Measurements from ENCODE around the gene VPS8.

DNA sequence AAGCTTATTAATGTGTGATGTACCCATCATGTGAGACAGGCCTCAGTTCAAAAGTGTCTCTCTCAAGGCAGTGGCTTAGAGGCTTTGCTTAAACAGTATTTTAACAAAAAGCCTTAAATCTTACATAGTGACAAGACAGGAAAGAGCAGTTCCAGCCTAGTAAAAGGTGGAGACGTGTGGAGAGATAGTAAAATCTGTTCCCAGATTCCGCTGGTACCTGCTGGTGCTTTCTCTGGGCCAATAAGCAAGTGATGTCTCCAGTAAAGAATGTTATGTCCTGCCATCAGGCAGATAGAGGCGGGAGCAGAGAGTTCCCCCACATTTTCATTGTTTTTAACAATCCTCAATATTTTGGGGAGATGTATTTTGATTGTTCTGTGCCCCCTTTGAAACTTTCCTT lies 135.0 kb downstream of the VPS8 start:
- TF ChIP-seq, protein P1, sequence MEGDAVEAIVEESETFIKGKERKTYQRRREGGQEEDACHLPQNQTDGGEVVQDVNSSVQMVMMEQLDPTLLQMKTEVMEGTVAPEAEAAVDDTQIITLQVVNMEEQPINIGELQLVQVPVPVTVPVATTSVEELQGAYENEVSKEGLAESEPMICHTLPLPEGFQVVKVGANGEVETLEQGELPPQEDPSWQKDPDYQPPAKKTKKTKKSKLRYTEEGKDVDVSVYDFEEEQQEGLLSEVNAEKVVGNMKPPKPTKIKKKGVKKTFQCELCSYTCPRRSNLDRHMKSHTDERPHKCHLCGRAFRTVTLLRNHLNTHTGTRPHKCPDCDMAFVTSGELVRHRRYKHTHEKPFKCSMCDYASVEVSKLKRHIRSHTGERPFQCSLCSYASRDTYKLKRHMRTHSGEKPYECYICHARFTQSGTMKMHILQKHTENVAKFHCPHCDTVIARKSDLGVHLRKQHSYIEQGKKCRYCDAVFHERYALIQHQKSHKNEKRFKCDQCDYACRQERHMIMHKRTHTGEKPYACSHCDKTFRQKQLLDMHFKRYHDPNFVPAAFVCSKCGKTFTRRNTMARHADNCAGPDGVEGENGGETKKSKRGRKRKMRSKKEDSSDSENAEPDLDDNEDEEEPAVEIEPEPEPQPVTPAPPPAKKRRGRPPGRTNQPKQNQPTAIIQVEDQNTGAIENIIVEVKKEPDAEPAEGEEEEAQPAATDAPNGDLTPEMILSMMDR (IDR thresholded peaks at IDR 0.05 in 2 of 3, conservative IDR thresholded peaks at IDR 0.05 in 1 of 3; ENCODE audit: insufficient read depth in 2 of 3, low read depth in 1 of 3, low read length in 3 of 3) = no peak
- TF ChIP-seq TAF1 (IDR thresholded peaks at IDR 0.05; ENCODE audit: control insufficient read depth, extremely low read depth, insufficient read depth, low read length, severe bottlenecking) (no peak), POLR2AphosphoS5 (IDR thresholded peaks at IDR 0.05; ENCODE audit: control insufficient read depth, insufficient read depth, low read depth, low read length) (no peak), SMAD3 (CRISPR knock-in tag; conservative IDR thresholded peaks at IDR 0.05) (no peak), ZBTB40 (IDR thresholded peaks at IDR 0.05) (no peak), ZBTB40 (CRISPR knock-in tag; IDR thresholded peaks at IDR 0.05) (no peak), FOSL1 (tag; conservative IDR thresholded peaks at IDR 0.05) (no peak), NR2C1 (IDR thresholded peaks at IDR 0.05) (no peak), NR2C1 (tag; IDR thresholded peaks at IDR 0.05) (no peak), BACH1 (tag; IDR thresholded peaks at IDR 0.05) (no peak), POLR2AphosphoS2 (IDR thresholded peaks at IDR 0.05; ENCODE audit: low read length) (no peak), JUND (IDR thresholded peaks at IDR 0.05; ENCODE audit: borderline replicate concordance, low read depth, low read length) (no peak), JUND (tag; IDR thresholded peaks at IDR 0.05; ENCODE audit: borderline replicate concordance, low read depth, low read length) (no peak), RFX1 (IDR thresholded peaks at IDR 0.05) (no peak), NUFIP1 (IDR thresholded peaks at IDR 0.05; ENCODE audit: partially characterized antibody) (no peak)
- TF ChIP-seq, protein P2, sequence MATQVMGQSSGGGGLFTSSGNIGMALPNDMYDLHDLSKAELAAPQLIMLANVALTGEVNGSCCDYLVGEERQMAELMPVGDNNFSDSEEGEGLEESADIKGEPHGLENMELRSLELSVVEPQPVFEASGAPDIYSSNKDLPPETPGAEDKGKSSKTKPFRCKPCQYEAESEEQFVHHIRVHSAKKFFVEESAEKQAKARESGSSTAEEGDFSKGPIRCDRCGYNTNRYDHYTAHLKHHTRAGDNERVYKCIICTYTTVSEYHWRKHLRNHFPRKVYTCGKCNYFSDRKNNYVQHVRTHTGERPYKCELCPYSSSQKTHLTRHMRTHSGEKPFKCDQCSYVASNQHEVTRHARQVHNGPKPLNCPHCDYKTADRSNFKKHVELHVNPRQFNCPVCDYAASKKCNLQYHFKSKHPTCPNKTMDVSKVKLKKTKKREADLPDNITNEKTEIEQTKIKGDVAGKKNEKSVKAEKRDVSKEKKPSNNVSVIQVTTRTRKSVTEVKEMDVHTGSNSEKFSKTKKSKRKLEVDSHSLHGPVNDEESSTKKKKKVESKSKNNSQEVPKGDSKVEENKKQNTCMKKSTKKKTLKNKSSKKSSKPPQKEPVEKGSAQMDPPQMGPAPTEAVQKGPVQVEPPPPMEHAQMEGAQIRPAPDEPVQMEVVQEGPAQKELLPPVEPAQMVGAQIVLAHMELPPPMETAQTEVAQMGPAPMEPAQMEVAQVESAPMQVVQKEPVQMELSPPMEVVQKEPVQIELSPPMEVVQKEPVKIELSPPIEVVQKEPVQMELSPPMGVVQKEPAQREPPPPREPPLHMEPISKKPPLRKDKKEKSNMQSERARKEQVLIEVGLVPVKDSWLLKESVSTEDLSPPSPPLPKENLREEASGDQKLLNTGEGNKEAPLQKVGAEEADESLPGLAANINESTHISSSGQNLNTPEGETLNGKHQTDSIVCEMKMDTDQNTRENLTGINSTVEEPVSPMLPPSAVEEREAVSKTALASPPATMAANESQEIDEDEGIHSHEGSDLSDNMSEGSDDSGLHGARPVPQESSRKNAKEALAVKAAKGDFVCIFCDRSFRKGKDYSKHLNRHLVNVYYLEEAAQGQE (IDR thresholded peaks at IDR 0.05; ENCODE audit: borderline replicate concordance) = no peak
- TF ChIP-seq, protein P2 (CRISPR knock-in tag; IDR thresholded peaks at IDR 0.05; ENCODE audit: low read depth) = no peak

Measured in K562 (cell line).